LNCAP (cell line): ENCODE results near the gene CARTPT.

Experiments
- TF ChIP-seq, protein P1 (sequence below): fragments of 450-650 bp; IDR thresholded peaks from 2 replicates; pipeline ENCODE4 v1.5.1; 2017; ENCODE audit warnings: mild to moderate bottlenecking

Gene CARTPT

GRCh38 chr5:71695071-71695470 is 24.0 kb upstream of the CARTPT start:
- TF ChIP-seq, protein P1, sequence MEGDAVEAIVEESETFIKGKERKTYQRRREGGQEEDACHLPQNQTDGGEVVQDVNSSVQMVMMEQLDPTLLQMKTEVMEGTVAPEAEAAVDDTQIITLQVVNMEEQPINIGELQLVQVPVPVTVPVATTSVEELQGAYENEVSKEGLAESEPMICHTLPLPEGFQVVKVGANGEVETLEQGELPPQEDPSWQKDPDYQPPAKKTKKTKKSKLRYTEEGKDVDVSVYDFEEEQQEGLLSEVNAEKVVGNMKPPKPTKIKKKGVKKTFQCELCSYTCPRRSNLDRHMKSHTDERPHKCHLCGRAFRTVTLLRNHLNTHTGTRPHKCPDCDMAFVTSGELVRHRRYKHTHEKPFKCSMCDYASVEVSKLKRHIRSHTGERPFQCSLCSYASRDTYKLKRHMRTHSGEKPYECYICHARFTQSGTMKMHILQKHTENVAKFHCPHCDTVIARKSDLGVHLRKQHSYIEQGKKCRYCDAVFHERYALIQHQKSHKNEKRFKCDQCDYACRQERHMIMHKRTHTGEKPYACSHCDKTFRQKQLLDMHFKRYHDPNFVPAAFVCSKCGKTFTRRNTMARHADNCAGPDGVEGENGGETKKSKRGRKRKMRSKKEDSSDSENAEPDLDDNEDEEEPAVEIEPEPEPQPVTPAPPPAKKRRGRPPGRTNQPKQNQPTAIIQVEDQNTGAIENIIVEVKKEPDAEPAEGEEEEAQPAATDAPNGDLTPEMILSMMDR: no peak

DNA sequence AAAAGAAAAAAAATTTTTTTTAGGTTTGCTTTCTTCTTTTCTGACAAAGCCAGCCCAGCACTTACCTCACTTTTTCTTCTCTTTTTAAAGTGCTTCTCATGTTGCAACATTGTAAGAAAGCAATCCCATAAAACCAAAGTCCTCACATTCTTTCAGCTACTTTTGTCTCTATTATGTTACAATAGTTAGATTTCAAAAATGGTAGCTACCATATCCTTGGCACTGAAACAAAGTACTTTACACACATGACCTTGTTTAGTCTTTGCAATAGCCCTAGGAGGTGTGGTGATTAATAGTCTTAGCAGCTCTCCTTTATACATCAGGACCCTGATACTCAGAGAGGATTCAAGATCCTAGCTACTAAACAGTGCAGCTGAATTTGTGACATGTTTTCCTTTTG is 23.5 kb upstream of the CARTPT start:
- TF ChIP-seq, protein P1: no peak

- TF ChIP-seq, protein P1: peak; percentile 33
These were observed 21.1 kb upstream of the CARTPT start for GRCh38 chr5:71697967-71698366.

DNA sequence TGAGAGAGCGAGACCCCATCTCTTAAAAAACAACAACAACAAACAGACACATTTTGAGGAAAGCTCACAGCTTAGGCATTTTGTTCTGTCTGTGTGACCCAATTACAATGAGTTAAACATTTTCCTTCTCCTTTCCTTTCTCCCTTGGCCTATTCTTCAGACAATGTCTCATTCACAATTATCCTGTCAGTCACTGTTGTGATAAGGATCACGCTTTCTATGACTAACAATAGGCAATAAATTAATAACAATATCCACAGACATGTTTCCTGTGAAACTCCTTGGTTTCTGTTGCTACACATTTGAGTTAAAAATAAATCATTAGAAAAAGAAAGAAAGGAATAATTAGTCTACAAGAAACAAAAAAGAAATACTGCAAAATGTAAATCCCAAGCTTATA is 19.8 kb upstream of the CARTPT start:
- TF ChIP-seq, protein P1: no peak

- TF ChIP-seq, protein P1: no peak
These were observed 19.3 kb upstream of the CARTPT start for GRCh38 chr5:71699751-71700150.

- TF ChIP-seq, protein P1: no peak
These were observed 18.3 kb upstream of the CARTPT start for GRCh38 chr5:71700803-71701202.

GRCh38 chr5:71701407-71701806 is 17.7 kb upstream of the CARTPT start:
- TF ChIP-seq, protein P1: no peak

- TF ChIP-seq, protein P1: no peak
These were observed 15.1 kb upstream of the CARTPT start for GRCh38 chr5:71703941-71704340.
